Loucy (cell line): Measurements from ENCODE around the gene KCNJ15.

Experiments
- H2AFZ ChIP-seq: fragments of 200-600 bp; sonication (generic); 2 replicates; pipeline ENCODE4 v1.6.0; 2016; ENCODE audit warnings: antibody characterized with exemption, mild to moderate bottlenecking, low read length, moderate library complexity
- H3F3A ChIP-seq: fragments of 200-600 bp; 2 replicates; pipeline ENCODE4 v1.6.0; 2016; ENCODE audit warnings: antibody characterized with exemption, low read depth, mild to moderate bottlenecking
- H3K27me3 ChIP-seq: fragments of 200-600 bp; sonication (generic); 2 replicates; pipeline ENCODE4 v1.6.1; 2014; ENCODE audit warnings: low read length, mild to moderate bottlenecking; ENCODE audit not compliant: insufficient read depth, poor library complexity, severe bottlenecking
- H3K36me3 ChIP-seq: fragments of 200-600 bp; sonication (generic); 2 replicates; pipeline ENCODE4 v1.6.1; 2016; ENCODE audit warnings: low read length; ENCODE audit not compliant: insufficient read depth
- H3K4me1 ChIP-seq: fragments of 200-600 bp; sonication (generic); 2 replicates; pipeline ENCODE4 v1.5.1; 2014; ENCODE audit warnings: low read length, mild to moderate bottlenecking; ENCODE audit not compliant: insufficient read depth, poor library complexity, severe bottlenecking
- H3K4me2 ChIP-seq: fragments of 200-600 bp; sonication (generic); 2 replicates; pipeline ENCODE4 v1.6.0; 2014; ENCODE audit warnings: antibody characterized with exemption, low read length, low read depth, mild to moderate bottlenecking; ENCODE audit not compliant: poor library complexity, severe bottlenecking
- H3K4me3 ChIP-seq: fragments of 200-600 bp; sonication (generic); 2 replicates; pipeline ENCODE4 v1.5.1; 2014; ENCODE audit warnings: low read length, mild to moderate bottlenecking, mixed read lengths; ENCODE audit not compliant: poor library complexity, severe bottlenecking
- H3K79me2 ChIP-seq: fragments of 200-600 bp; sonication (generic); 2 replicates; pipeline ENCODE4 v1.6.1; 2014; ENCODE audit warnings: low read length; ENCODE audit not compliant: insufficient read depth
- H3K9ac ChIP-seq: fragments of 200-600 bp; sonication (generic); 2 replicates; pipeline ENCODE4 v1.6.0; 2014; ENCODE audit warnings: mild to moderate bottlenecking, low read depth, low read length, moderate library complexity; ENCODE audit not compliant: poor library complexity, severe bottlenecking
- H3K9me2 ChIP-seq: fragments of 200-600 bp; sonication (generic); replicated peaks from 2 replicates; pipeline ENCODE4 v1.6.1; 2016; ENCODE audit warnings: low read depth, low read length, mixed read lengths
- H3K9me3 ChIP-seq: fragments of 200-600 bp; sonication (generic); 2 replicates; pipeline ENCODE4 v1.6.1; 2014; ENCODE audit warnings: mild to moderate bottlenecking, antibody characterized with exemption, low read length, low read depth; ENCODE audit not compliant: insufficient read depth
- H4K20me1 ChIP-seq: fragments of 200-600 bp; sonication (generic); 2 replicates; pipeline ENCODE4 v1.6.0; 2014; ENCODE audit warnings: antibody characterized with exemption, low read length, mild to moderate bottlenecking; ENCODE audit not compliant: insufficient read depth, poor library complexity, severe bottlenecking
- CTCF ChIP-seq: fragments of 200-600 bp; sonication (generic); conservative IDR thresholded peaks from 2 replicates; pipeline ENCODE4 v1.5.1; 2014; ENCODE audit warnings: mild to moderate bottlenecking, antibody characterized with exemption, low read length
- EZH2phosphoT487 ChIP-seq: fragments of 200-600 bp; IDR thresholded peaks from 2 replicates; pipeline ENCODE4 v1.6.1; 2018; ENCODE audit warnings: antibody characterized with exemption, mild to moderate bottlenecking, moderate library complexity, borderline replicate concordance

Gene KCNJ15

DNA sequence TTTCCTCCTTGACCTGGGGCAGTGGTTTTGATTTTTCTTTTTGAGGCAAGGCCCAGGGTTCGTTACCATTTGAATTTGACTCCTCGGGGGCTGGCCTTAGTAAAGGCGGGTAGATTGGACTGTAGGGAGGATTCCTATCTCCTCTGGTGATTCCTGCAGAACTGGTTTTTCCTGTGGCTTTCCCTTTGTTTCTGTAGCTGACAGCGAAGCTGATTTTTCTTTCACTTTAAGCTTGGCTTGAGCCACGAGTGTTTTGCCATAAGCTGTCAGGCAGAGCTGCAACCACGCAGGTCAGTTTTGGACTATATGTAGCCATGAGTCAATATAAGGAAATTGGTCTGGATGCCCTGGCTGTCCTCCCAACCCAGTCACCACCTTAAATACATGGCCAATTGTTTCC, 28.7 kb upstream of the KCNJ15 start:
- no peak for TF ChIP-seq CTCF
- TF ChIP-seq EZH2phosphoT487, result no peak
- no peaks in the 10 kb centered on the region for H3K4me1 ChIP-seq
- H3K9ac ChIP-seq, result no peak overlapping the region
- H3K27me3 ChIP-seq, result no peaks in the 10 kb centered on the region
- H3K36me3 ChIP-seq, result no peaks in the 10 kb centered on the region
- no peaks in the 10 kb centered on the region for H3K79me2 ChIP-seq
- no peak overlapping the region for H3K4me2 ChIP-seq
- peaks cover 49% of the 10 kb centered on the region for H3K9me3 ChIP-seq
- no peaks in the 10 kb centered on the region for H4K20me1 ChIP-seq
- no peak overlapping the region for H2AFZ ChIP-seq
- no peaks in the 10 kb centered on the region for H3K9me2 ChIP-seq
- H3K4me3 ChIP-seq, result no peak overlapping the region
- no peaks in the 10 kb centered on the region for H3F3A ChIP-seq

GRCh38 chr21:38228537-38228936, 28.3 kb upstream of the KCNJ15 start:
- no peak overlapping the region for H2AFZ ChIP-seq
- no peak overlapping the region for H3K4me2 ChIP-seq
- H3K9ac ChIP-seq, result no peak overlapping the region
- H3K36me3 ChIP-seq, result no peaks in the 10 kb centered on the region
- no peaks in the 10 kb centered on the region for H3F3A ChIP-seq
- H3K4me3 ChIP-seq, result no peak overlapping the region
- no peaks in the 10 kb centered on the region for H3K9me2 ChIP-seq
- TF ChIP-seq CTCF, result no peak
- TF ChIP-seq EZH2phosphoT487, result no peak
- H3K79me2 ChIP-seq, result no peaks in the 10 kb centered on the region
- no peaks in the 10 kb centered on the region for H3K27me3 ChIP-seq
- H4K20me1 ChIP-seq, result no peaks in the 10 kb centered on the region
- peaks cover 49% of the 10 kb centered on the region for H3K9me3 ChIP-seq
- H3K4me1 ChIP-seq, result no peaks in the 10 kb centered on the region

GRCh38 chr21:38229260-38229877, 27.4 kb upstream of the KCNJ15 start:
- Histone ChIP-seq H3F3A (no peaks in the 10 kb centered on the region), H2AFZ (no peak overlapping the region), H3K27me3 (no peaks in the 10 kb centered on the region), H3K79me2 (no peaks in the 10 kb centered on the region), H3K4me1 (no peaks in the 10 kb centered on the region), H3K4me3 (no peak overlapping the region), H3K9me2 (no peaks in the 10 kb centered on the region), H3K36me3 (no peaks in the 10 kb centered on the region), H3K4me2 (no peak overlapping the region), H4K20me1 (no peaks in the 10 kb centered on the region), H3K9me3 (peaks cover 41% of the 10 kb centered on the region; the same call in 1 of the 2 replicates), H3K9ac (no peak overlapping the region)
- no peak for TF ChIP-seq EZH2phosphoT487
